Activated naive CD4-positive, alpha-beta T cell treated with anti-CD3 and anti-CD28 coated beads, Interleukin-2, amount 50 U/mL, for 16 hours (primary cell): Measurements from ENCODE around the gene HASPIN.

Experiments used
- DNase-seq: peaks from one replicate; pipeline ENCODE4 v3.0.0-alpha.2; 2020

The HASPIN gene

DNA sequence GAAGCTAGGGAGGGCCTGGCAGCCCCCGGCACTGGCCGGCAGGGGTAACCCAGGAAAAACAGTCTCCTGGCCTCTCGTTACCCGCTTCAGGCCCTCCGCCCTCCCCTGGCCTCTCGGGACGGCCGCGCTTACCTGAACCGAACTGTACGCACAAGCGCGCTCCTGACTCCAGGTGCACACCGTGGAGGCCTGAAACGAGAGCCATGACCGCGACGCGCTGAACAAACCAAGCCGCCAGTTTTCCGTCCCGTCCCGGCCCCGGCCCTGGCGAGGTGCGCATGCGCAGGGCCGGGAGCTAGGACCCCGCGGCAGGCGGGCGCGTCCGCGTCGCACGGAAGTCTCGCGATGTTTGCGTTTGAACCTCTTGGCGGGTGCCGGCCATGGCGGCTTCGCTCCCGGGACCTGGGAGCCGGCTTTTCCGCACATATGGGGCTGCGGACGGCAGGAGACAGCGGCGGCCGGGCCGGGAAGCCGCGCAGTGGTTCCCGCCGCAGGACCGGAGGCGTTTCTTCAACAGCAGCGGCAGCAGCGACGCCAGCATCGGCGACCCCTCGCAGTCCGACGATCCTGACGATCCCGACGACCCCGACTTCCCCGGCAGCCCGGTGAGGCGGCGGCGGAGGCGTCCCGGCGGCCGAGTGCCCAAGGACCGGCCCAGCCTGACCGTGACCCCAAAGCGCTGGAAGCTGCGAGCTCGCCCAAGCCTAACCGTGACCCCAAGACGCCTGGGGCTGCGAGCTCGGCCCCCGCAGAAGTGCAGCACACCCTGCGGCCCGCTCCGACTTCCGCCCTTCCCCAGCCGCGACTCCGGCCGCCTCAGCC lies at the start of gene HASPIN:
Gene HASPIN, plus strand, starts transcription at position 348 of the 822 bp plus-strand sequence. Its CDS starts 33 bp downstream, at position 381.
- peak; percentile 92 for DNase-seq

- DNase-seq: no peak
These were observed 47.8 kb upstream of the HASPIN start for GRCh38 chr17:3675886-3676285.

- DNase-seq: no peak
These were observed 45.4 kb upstream of the HASPIN start for GRCh38 chr17:3678095-3678820.

DNA sequence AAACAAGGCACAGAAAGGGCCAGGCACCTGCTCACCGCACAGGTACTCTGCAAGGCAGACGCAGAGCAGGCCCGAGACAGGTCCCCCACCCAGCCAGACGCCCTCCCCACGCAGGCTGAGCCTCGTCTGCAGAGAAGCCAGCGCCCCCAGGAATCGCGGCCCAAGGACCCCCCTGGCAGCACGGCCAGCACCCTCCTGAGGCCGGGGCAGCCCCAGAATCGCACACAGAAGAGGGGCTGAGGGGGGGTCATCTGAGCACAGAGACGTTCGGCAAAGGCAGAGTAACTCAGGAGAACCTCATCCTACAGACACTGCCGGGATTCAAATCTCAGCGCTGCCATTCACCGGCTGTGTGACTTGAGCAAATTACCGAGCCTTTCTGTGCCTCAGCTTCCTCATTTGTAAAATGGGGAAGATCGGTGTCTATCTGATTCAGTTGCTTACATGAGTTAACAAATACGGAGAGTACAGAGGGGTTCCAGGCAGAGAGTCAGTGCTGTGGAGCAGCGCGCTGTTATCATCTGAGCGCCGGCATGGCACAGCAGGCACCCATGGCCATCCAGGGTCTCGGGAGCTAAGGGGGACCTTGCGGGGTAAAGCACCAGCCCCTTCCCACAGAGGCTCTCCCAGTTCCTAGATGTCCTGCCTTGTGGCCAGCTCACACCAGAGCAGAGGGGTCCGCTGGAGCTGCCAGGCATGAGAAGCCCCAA lies 44.7 kb upstream of the HASPIN start:
- DNase-seq: no peak

- no peak for DNase-seq
These were observed 44.1 kb upstream of the HASPIN start for GRCh38 chr17:3679531-3680126.

DNA sequence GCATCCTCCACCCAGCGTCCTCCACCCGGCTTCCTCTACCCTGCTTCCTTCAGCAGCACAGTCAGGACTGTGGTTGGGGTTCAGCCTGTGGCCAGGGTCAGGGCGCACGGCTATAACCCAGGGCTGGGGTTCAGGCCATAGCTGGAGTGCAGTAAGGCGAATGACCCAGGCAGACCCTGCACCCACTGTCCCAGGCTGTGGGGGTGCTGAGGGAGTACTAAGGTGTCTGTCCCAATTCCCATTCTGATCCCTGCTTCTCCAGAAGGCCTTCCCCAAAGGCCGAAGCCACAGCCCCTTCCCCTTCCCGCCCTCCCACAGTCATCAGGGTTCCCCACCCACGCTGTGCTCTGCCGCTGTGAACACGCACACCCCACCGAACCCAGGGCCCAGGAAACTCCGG lies 42.6 kb upstream of the HASPIN start:
- no peak for DNase-seq

GRCh38 chr17:3681565-3681964 lies 42.1 kb upstream of the HASPIN start:
- no peak for DNase-seq

DNA sequence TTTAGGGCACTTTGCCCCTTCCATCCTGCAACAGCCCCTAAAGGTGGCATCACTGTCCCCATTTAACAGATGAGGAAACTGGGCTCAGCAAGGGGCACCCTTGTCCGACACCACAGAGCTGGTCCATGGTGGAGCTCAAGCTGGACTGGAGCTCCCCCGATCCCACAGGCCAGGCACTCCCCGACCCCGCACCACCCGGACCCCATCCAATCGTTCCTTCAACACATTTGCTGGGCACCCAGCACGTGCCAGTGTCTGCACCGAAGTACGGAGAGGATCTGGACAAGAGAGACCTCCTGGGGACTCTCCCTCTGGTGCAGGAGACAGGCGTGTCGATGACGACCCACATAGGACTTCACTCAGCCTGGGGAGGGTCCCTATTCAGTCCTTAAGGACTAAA lies 41.7 kb upstream of the HASPIN start:
- no peak for DNase-seq

DNA sequence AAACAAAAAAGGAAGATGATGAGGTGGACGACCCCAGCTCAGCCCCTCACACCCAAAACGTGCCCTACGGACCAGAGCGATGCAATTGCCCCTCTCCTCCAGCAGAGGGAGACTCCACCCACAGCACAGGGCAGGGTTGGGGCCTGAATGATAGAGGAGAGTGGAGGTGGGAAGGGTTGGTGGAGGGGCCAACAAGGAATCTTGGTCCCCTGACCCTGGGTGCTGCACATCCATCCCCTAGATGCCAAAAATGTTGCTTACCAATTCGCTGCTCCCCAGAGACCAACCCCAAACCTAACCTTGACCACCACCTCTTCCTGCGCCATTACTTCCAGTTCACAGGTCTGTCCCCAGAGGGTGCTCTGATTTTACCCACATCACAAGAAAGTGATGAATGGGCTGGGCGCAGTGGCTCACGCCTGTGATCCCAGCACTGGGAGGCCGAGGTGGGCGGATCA lies 40.6 kb upstream of the HASPIN start:
- DNase-seq: peak; percentile 55

GRCh38 chr17:3685174-3685573 lies 38.5 kb upstream of the HASPIN start:
- DNase-seq: no peak

- no peak for DNase-seq
These were observed 35.6 kb upstream of the HASPIN start for GRCh38 chr17:3688027-3688553.

- DNase-seq: no peak
These were observed 34.8 kb upstream of the HASPIN start for GRCh38 chr17:3688852-3689261.

DNA sequence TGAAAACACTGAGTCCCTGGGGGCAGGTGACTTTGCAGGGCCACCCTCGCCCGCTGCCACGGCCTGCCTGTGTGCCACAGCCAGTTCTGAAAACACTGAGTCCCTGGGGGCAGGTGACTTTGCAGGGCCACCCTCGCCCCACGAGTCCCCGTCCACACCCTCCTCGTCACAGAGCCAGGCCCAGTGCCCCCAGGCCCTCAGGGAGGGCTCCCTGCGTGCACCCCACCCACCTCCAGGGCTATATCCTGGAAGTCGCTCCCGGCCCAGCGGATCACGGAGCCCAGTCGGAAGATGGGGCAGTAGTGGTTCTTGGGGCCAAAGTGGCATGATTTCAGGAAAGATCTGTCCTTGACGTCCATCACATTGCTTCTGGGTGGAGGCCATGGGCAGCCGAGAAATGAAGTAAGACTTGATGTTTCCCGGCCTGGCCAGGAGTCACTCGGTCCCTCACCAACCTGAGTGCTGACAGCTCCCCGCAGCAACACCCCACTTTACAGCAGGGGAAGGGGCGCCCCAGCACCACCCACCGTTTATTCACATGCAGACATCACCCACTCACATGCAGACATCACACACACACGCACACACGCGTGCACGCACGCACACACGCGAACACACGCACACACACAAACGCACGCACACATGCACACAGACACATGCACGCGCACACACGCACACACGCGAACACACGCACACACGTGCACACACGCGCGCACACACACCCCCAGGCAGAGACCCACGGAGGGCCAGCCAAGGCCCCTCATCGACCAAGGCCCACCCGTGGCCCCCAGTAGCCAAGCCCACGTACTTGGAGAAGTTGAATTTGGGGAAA lies 34.2 kb upstream of the HASPIN start:
- DNase-seq: no peak

- DNase-seq: no peak
These were observed 33.5 kb upstream of the HASPIN start for GRCh38 chr17:3690094-3690715.

DNA sequence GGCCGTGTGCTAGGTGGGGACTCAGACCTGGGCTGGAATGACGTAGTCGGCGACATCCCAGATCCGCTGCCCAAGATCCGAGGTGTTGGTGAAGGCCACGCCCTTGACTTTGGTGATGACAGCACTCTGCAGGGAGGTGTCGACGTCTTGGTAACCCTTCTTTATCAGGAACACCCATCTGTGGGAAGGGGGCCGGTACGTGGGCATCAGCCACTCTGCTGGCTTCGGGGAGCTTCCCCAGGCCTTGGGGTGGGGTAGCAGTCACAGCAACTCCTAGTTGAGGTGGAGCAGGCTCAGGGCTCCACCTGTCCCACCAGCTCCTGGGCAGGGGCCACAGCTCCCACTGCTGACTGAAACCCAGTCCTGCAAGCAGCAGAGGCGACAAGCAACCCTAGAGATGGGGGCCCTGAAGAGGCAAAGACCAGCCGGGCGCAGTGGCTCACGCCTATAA lies 32.1 kb upstream of the HASPIN start:
- no peak for DNase-seq

- no peak for DNase-seq
These were observed 31.4 kb upstream of the HASPIN start for GRCh38 chr17:3692346-3692745.

DNA sequence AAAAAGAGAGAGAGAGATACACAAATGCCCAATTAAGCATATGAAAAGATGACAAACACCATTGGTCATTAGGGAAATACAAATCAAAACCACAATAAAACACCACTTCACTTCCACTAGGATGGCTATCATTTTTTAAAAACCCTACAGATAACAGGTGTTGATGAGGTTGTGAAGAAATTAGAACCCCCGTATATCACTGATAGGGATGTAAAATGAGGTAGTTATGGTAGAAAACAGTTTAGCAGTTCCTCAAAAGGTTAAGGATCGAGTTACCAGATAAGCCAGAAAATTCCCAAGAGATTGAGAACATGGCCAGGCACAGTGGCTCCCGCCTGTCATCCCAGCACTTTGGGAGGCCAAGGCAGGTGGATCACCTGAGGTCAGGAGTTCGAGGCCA lies 30.6 kb upstream of the HASPIN start:
- no peak for DNase-seq

- no peak for DNase-seq
These were observed 29.9 kb upstream of the HASPIN start for GRCh38 chr17:3693829-3694231.

GRCh38 chr17:3695129-3695722 lies 28.5 kb upstream of the HASPIN start:
- DNase-seq: no peak

DNA sequence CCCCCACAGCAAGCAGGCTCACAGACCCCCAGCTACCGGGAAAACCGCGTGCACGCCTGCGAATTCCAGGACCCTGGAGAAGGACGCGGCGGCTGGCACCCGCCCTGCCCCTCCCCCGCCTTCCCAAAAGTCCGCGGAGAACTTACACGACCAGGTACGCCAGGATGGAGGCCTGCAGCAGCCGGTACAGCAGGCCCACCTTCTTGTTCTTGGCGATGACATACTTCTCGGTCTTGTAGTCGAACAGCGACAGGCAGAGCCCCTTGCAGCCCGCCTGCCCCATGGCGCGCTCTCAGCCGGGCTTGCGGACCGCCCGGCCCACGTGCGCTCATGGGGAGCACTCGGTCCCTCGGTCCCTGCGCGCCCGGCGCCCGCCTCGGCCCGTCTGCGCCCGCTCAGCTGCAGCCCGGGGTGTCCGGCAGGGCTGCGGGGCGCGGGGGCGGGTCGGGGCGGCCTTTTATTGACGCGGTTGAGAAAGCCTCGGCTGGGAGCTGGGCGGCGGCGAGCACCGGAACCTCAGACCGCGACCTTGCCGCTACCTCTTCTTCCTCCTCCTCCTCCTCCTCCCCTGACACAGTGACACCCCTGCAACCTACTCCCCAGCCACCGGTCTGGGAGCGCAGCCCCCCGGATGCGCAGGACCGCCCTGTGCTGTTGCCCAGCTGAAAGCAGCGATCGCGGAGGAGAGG lies 27.8 kb upstream of the HASPIN start, which contains the start of gene P2RX5:
Gene P2RX5, minus strand, starts transcription at position 433 of the 689 bp plus-strand sequence. Its CDS starts 150 bp downstream, at position 283.
- DNase-seq: peak; percentile 38
